Psoas muscle (tissue), 8 donors: Measurements from ENCODE around the gene DNASE2B. TPM values are rescaled to one million over a fixed set of nuclear protein-coding genes. Genes with fewer than 3 reads are reported as not detected.

ENCODE experiments used
- ATAC-seq, 4 donors: fragments of 200-7000 bp; cut with Tn5 transposase; one replicate each; pipeline ENCODE4 v1.9.1; 2020; ENCODE audit warnings: moderate library complexity in 3 of 4, mild to moderate bottlenecking in 2 of 4
- DNase-seq, 2 donors: peaks; one replicate each; pipeline ENCODE4 v3.0.0-alpha.2; 2020
- H3K27ac ChIP-seq: fragments of 200-600 bp; one replicate; pipeline ENCODE4 v1.8.0; 2022
- H3K27me3 ChIP-seq, 3 donors: fragments of 200-600 bp in 1 of 3; one replicate each; pipeline versions ENCODE4 v1.6.1 to v1.8.0; 2013 to 2022; ENCODE audit warnings: low read length in 2 of 3, mild to moderate bottlenecking in 2 of 3, moderate library complexity in 1 of 3; ENCODE audit not compliant: insufficient read depth in 3 of 3
- H3K36me3 ChIP-seq, 2 donors: fragments of 200-600 bp in 1 of 2; one replicate each; pipeline versions ENCODE4 v1.6.1 to v1.8.0; 2013 to 2022; ENCODE audit warnings: low read depth in 1 of 2, mild to moderate bottlenecking in 1 of 2, moderate library complexity in 1 of 2; ENCODE audit not compliant: insufficient read depth in 1 of 2
- H3K4me1 ChIP-seq: fragments of 200-600 bp; one replicate; pipeline ENCODE4 v1.8.0; 2022
- H3K4me3 ChIP-seq: fragments of 200-600 bp; one replicate; pipeline ENCODE4 v1.8.0; 2022; ENCODE audit warnings: mild to moderate bottlenecking
- H3K9me3 ChIP-seq: fragments of 200-600 bp; one replicate; pipeline ENCODE4 v1.8.0; 2022
- WGBS, 3 donors: extraction: QIAGEN DNeasy Blood & Tissue Kit; methylation state at CpG; one replicate each; pipeline versions ENCODE4 v1.1.6 to v1.1.7; 2013; 5-methylcytosine and 5-hydroxymethylcytosine counted together
- intact Hi-C, 2 donors: fragments of 100-400 bp; cut with DNase I; formaldehyde crosslinking; loops; one replicate each; pipeline versions ENCODE4 v1.11.0 to v1.14.2; 2022
- polyA plus RNA-seq, 3 donors: library from polyadenylated mRNA; stranded (reverse); fragments of 200-250 nt; gene quantifications; one replicate each; pipeline ENCODE4 v1.2.3, GENCODE V29; 2013
- total RNA-seq, 4 donors: library from RNA; stranded (reverse); fragmentation: NEBNext Ultra II Directional in 2 of 4; extraction: Animal tissue kit (Norgen Biotek cat#: 25700) in 2 of 4; gene quantifications; one replicate each; pipeline versions ENCODE4 v1.2.1 to v1.2.4, GENCODE V29; 2021 to 2023
- TF ChIP-seq, protein P1 (sequence below): fragments of 200-600 bp; IDR thresholded peaks from one replicate; pipeline ENCODE4 v1.8.0; 2022; ENCODE audit warnings: antibody characterized with exemption
- donor health status: healthy with polysubstance abuse.
- donor health status: DM: no; HTN: no; CAD: no; lungs with moderate emphysema.
- donor health status: Bipolar disorder and iron deficiency.
- donor health status: healthy.
- donor health status: DM: yes; HTN: yes; CAD: no.
- donor health status: DM: no; HTN: no; CAD: no.
- donor health status: DM: no; HTN: no; CAD: no.
- donor health status: DM: yes; HTN: yes; CAD: no.

The DNASE2B gene
- total and polyA plus RNA-seq, 7 donors, result 0.18 to 3.1 (median 0.84) TPM; not detected in 2

DNA sequence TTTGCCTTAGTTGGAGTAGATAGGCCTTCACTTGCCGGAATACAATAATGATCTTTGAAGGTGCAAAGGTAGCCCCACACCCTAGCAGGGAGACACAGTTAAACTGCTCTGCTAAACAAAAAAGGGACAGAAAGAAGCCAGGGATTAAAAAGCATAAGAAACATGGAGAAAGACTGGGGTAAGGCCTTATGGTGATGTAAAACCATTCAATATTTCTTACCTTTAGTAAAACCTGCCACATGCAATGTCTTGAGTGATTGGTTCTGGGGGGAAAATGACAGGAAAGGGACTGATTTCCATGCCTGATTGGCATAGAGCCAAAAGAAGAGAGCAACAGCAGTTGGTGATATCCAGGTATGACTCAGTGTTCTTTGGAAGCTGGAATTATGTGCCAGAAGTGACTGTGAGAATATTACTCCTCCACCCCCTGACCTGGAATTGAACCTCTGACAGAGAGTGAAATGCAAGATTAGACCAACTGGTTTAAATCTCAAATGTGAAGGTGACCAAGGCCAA is 8.1 kb downstream of the DNASE2B start:
- intact Hi-C loops, result no loop called here
- H3K9me3 ChIP-seq, result no peaks in the 10 kb centered on the region
- whole genome bisulfite sequencing, 3 donors, result 96 to 98% (median 97%) methylated on average over 1 of the region's 1 CpG
- H3K27ac ChIP-seq, result no peak overlapping the region
- no peak for ATAC-seq
- no peak overlapping the region for H3K4me3 ChIP-seq
- H3K36me3 ChIP-seq, result no peaks in the 10 kb centered on the region
- no peaks in the 10 kb centered on the region for H3K27me3 ChIP-seq
- peaks cover 5% of the 10 kb centered on the region for H3K4me1 ChIP-seq
- DNase-seq, result no peak
- TF ChIP-seq, protein P1, sequence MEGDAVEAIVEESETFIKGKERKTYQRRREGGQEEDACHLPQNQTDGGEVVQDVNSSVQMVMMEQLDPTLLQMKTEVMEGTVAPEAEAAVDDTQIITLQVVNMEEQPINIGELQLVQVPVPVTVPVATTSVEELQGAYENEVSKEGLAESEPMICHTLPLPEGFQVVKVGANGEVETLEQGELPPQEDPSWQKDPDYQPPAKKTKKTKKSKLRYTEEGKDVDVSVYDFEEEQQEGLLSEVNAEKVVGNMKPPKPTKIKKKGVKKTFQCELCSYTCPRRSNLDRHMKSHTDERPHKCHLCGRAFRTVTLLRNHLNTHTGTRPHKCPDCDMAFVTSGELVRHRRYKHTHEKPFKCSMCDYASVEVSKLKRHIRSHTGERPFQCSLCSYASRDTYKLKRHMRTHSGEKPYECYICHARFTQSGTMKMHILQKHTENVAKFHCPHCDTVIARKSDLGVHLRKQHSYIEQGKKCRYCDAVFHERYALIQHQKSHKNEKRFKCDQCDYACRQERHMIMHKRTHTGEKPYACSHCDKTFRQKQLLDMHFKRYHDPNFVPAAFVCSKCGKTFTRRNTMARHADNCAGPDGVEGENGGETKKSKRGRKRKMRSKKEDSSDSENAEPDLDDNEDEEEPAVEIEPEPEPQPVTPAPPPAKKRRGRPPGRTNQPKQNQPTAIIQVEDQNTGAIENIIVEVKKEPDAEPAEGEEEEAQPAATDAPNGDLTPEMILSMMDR, result no peak

DNA sequence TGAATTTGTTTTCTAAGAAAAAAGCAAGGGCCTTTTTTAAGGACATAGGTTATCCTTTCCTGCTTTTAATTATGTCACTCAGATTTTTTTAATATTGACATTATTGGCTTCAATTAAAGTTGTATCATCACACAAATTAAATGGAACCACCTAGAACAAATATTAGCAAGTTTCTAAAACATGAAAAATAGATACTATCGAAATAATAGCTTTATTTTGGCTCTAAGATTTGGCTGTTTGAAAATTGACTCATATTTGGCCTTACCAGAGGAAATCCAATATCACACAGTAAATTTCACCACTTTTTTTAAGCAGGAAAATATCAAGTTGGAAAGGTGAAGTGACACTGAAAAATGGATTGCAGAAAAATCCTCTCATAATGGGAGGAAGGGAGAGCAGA is 9.2 kb downstream of the DNASE2B start:
- 61 to 72% (median 62%) methylated on average over 1 of the region's 1 CpG for WGBS, 3 donors

DNA sequence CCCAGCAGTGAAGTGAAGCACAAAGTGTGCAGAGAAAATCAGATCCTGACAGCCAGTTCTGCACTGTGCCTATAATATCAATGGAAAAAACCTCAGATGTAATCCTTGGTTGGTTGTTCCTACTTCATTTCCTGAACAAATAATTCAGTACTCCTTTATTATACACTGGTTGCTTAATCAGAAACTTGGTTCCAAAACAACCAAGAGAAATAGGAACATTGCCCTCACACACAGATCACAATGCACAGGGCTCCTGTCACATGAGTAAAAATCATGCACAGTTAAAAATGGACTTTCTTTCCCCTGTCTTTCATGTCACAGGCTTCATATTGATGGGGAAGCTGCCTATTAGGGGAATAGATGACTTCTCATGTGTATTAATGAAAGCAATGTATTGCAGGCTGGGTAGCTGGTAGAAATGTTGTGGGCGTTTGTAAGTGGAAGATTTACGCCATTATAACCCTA is 9.7 kb downstream of the DNASE2B start:
- ATAC-seq (no peak), DNase-seq (no peak)
- Histone ChIP-seq H3K36me3 (no peaks in the 10 kb centered on the region), H3K27me3 (no peaks in the 10 kb centered on the region), H3K4me1 (peaks cover 5% of the 10 kb centered on the region), H3K4me3 (no peak overlapping the region), H3K27ac (no peak overlapping the region), H3K9me3 (no peaks in the 10 kb centered on the region)
- WGBS, 3 donors, result 89 to 99% (median 91%) methylated on average over 2 of the region's 2 CpGs
- TF ChIP-seq, protein P1, result no peak
- intact Hi-C loops, result no loop called here

More for the DNA sequence above, 9.2 kb downstream of the DNASE2B start:
- TF ChIP-seq, protein P1, result no peak
- no peak overlapping the region for H3K27ac ChIP-seq
- intact Hi-C loops, result no loop called here
- ATAC-seq (no peak), DNase-seq (no peak)
- no peak overlapping the region for H3K4me3 ChIP-seq
- H3K4me1 ChIP-seq, result peaks cover 5% of the 10 kb centered on the region
- H3K9me3 ChIP-seq, result no peaks in the 10 kb centered on the region
- H3K36me3 ChIP-seq, result no peaks in the 10 kb centered on the region
- H3K27me3 ChIP-seq, result no peaks in the 10 kb centered on the region

DNA sequence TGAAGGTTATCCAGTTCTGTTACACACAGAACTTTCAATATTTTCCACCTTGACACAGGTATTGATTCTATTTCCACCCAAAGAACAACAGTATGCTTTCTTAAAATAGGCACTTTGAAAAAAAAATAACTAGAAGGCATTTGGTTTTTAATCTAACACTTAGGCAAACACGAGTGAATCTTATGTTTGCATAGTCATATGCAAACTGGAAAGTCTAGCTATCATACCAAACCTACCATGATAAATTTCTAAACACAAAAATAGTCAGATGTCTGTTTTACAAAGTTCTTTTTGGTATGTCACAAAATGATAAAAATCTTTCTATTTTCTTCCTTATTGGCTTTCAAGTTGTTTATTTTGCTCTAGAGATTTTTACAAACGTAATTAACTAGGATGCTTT is 11.6 kb downstream of the DNASE2B start:
- Histone ChIP-seq H3K27me3 (no peaks in the 10 kb centered on the region), H3K27ac (no peak overlapping the region), H3K9me3 (no peaks in the 10 kb centered on the region), H3K4me1 (peaks cover 5% of the 10 kb centered on the region), H3K36me3 (no peaks in the 10 kb centered on the region), H3K4me3 (no peak overlapping the region)
- TF ChIP-seq, protein P1, result no peak
- intact Hi-C loops, result no loop called here
- ATAC-seq (no peak), DNase-seq (no peak)
- 47 to 60% (median 47%) methylated on average over 2 of the region's 2 CpGs for WGBS, 3 donors
